ENCODE measurements around the gene RPRD1B. TPM values are rescaled to one million over a fixed set of nuclear protein-coding genes. Genes with fewer than 3 reads are reported as not detected.

Gene RPRD1B
- total and polyA plus RNA-seq, 2 of the 13 experiments (the other 11 are each of a cell fraction or from before 2014, with no cell fraction given), result 31.1 to 41.5 TPM

DNA sequence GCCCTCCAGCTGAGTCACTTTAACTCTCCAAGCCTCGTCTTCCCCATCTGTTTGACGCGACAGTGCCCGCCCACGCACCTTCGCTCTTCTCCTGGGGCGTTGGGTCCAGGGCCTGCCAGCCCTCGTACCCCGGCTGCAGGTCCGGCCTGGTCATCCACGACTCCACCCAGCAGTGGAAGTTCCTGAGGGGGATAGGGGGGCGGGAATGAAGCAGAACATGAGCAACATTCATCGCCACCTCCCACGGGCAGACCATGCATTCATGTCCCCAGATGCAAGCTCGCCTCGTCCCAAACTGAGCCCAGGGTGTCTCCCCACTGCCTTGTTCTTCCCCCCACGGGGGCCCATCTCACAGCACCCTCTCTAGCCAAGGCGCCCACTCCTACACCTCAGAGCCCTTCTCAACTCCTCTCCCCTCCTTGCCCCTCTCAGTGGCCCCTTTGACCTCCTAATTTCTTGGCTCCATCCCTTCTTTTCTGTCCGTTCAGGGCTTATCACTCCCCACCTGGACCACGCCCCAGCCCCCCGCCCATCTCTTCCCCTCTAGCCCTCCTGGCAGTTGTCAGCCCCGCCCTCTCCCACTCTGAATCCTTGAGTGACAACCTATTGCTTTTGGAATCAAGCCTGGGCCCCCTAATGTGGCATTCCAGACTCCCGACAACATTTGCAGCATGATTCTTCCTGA lies 107.8 kb downstream of the RPRD1B start:
- no peak for FAIRE-seq
- peaks cover 39% of the 10 kb centered on the region for H3K4me1 ChIP-seq (ENCODE audit: insufficient read depth, low read length)
- ATAC-seq, result no peak
- no peak overlapping the region for H3K4me2 ChIP-seq (ENCODE audit: low read depth, low read length)
- CTCF ChIA-PET (ENCODE audit: low intra/inter-chr PET ratio, low total read pairs), result no interaction called here
- BruUV-seq (replicated peaks), result no TSS peak
- H3K27me3 ChIP-seq (ENCODE audit: control insufficient read depth in 1 of 2, insufficient read depth in 2 of 2, low read length in 2 of 2), result no peaks in the 10 kb centered on the region
- DNase-seq (ENCODE audit: low spot score), result no peak
- no peak overlapping the region for H3K4me3 ChIP-seq (replicated peaks in 1 of 3; ENCODE audit: insufficient read depth in 1 of 3, low read depth in 2 of 3, low read length in 3 of 3)
- POLR2A ChIA-PET, result interaction anchor here (1.4 kb wide), 1 partner anchor 16 kb away, joined by 3 read pairs; no protein-coding TSS in a partner anchor
- intact Hi-C loops (cut with micrococcal nuclease; ENCODE audit: unreplicated experiment) (no loop called here), in situ Hi-C loops (cut with HindIII; ENCODE audit: extremely low pct_ligation_motif_present, low pct_unique_long_range_greater_than_20kb) (no loop called here)
- H3K9me3 ChIP-seq (ENCODE audit: low read length), result no peaks in the 10 kb centered on the region
- H3K9ac ChIP-seq (ENCODE audit: insufficient read depth, low read depth, low read length), result no peak overlapping the region
- no peaks in the 10 kb centered on the region; a peak in 1 of 5 replicates for H3K36me3 ChIP-seq (replicated peaks in 1 of 2; ENCODE audit: control insufficient read depth in 1 of 2, insufficient read depth in 2 of 2, low read length in 2 of 2)
- no peak overlapping the region for H3K27ac ChIP-seq (ENCODE audit: extremely low read length, insufficient read depth, low read length)
- no peak overlapping the region for H2AFZ ChIP-seq (ENCODE audit: low read length)
- H3K79me2 ChIP-seq (ENCODE audit: insufficient read depth, low read length), result no peaks in the 10 kb centered on the region
- no peaks in the 10 kb centered on the region for H4K20me1 ChIP-seq (ENCODE audit: insufficient read depth, low read length)
- WGBS (ENCODE audit: low lambda C conversion rate), result 96% methylated on average over 23 of the region's 23 CpGs
- TF ChIP-seq ZNF431 (CRISPR knock-in tag; IDR thresholded peaks at IDR 0.05; ENCODE audit: borderline replicate concordance, low read depth) (no peak), KLF12 (CRISPR knock-in tag; IDR thresholded peaks at IDR 0.05; ENCODE audit: borderline replicate concordance) (no peak), ZNF556 (CRISPR knock-in tag; IDR thresholded peaks at IDR 0.05; ENCODE audit: borderline replicate concordance) (no peak), THYN1 (CRISPR knock-in tag; IDR thresholded peaks at IDR 0.05; ENCODE audit: borderline replicate concordance, low read depth) (no peak), CREB1 (IDR thresholded peaks at IDR 0.05) (no peak), CREB1 (CRISPR knock-in tag; IDR thresholded peaks at IDR 0.05) (no peak), ZNF768 (CRISPR knock-in tag; IDR thresholded peaks at IDR 0.05) (peak; percentile 28; the same call in 1 of the 2 replicates), MTA1 (CRISPR knock-in tag; IDR thresholded peaks at IDR 0.05; ENCODE audit: borderline replicate concordance) (no peak), ZNF569 (CRISPR knock-in tag; IDR thresholded peaks at IDR 0.05; ENCODE audit: borderline replicate concordance) (no peak), GABPB1 (CRISPR knock-in tag; IDR thresholded peaks at IDR 0.05) (no peak), NFKB2 (CRISPR knock-in tag; IDR thresholded peaks at IDR 0.05; ENCODE audit: borderline replicate concordance) (peak; percentile 31; the same call in 1 of the 2 replicates), MZF1 (CRISPR knock-in tag; IDR thresholded peaks at IDR 0.05; ENCODE audit: borderline replicate concordance) (no peak), CHCHD3 (CRISPR knock-in tag; IDR thresholded peaks at IDR 0.05) (no peak), NAIF1 (CRISPR knock-in tag; IDR thresholded peaks at IDR 0.05; ENCODE audit: borderline replicate concordance) (no peak), MYC (CRISPR knock-in tag; IDR thresholded peaks at IDR 0.05; ENCODE audit: borderline replicate concordance) (no peak), TOPORS (CRISPR knock-in tag; IDR thresholded peaks at IDR 0.05) (no peak), HNRNPLL (IDR thresholded peaks at IDR 0.05; ENCODE audit: low read depth, low read length, poor library complexity, severe bottlenecking) (peak; percentile 36), RNF2 (conservative IDR thresholded peaks at IDR 0.05; ENCODE audit: low read depth) (no peak), ZNF644 (CRISPR knock-in tag; IDR thresholded peaks at IDR 0.05; ENCODE audit: low read depth) (no peak), SIX4 (CRISPR knock-in tag; IDR thresholded peaks at IDR 0.05) (no peak), RARA (CRISPR knock-in tag; IDR thresholded peaks at IDR 0.05) (no peak), FOXM1 (CRISPR knock-in tag; IDR thresholded peaks at IDR 0.05) (no peak)
- TF ChIP-seq, protein P1, sequence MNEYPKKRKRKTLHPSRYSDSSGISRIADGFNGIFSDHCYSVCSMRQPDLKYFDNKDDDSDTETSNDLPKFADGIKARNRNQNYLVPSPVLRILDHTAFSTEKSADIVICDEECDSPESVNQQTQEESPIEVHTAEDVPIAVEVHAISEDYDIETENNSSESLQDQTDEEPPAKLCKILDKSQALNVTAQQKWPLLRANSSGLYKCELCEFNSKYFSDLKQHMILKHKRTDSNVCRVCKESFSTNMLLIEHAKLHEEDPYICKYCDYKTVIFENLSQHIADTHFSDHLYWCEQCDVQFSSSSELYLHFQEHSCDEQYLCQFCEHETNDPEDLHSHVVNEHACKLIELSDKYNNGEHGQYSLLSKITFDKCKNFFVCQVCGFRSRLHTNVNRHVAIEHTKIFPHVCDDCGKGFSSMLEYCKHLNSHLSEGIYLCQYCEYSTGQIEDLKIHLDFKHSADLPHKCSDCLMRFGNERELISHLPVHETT (CRISPR knock-in tag; conservative IDR thresholded peaks at IDR 0.05), result no peak
- TF ChIP-seq, protein P2, sequence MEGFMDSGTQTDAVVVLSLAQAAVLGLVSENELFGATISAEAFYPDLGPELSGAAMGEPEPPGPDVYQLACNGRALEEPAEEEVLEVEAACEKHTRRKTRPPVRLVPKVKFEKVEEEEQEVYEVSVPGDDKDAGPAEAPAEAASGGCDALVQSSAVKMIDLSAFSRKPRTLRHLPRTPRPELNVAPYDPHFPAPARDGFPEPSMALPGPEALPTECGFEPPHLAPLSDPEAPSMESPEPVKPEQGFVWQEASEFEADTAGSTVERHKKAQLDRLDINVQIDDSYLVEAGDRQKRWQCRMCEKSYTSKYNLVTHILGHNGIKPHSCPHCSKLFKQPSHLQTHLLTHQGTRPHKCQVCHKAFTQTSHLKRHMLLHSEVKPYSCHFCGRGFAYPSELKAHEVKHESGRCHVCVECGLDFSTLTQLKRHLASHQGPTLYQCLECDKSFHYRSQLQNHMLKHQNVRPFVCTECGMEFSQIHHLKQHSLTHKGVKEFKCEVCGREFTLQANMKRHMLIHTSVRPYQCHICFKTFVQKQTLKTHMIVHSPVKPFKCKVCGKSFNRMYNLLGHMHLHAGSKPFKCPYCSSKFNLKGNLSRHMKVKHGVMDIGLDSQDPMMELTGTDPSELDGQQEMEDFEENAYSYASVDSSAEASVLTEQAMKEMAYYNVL (CRISPR knock-in tag; IDR thresholded peaks at IDR 0.05; ENCODE audit: borderline replicate concordance), result no peak
